Ishikawa (cell line): Measurements from ENCODE around the gene C10orf105.

Source experiments
- CEBPB ChIP-seq: IDR thresholded peaks from 2 replicates; pipeline ENCODE4 v1.6.1; 2012
- CREB1 ChIP-seq: IDR thresholded peaks from 2 replicates; pipeline ENCODE4 v1.6.1; 2012; ENCODE audit warnings: low read depth
- EGR1 ChIP-seq: IDR thresholded peaks from 2 replicates; pipeline ENCODE4 v1.6.1; 2012
- EP300 ChIP-seq: IDR thresholded peaks from 2 replicates; pipeline ENCODE4 v1.6.1; 2012; ENCODE audit warnings: borderline replicate concordance
- FOXM1 ChIP-seq: IDR thresholded peaks from 2 replicates; pipeline ENCODE4 v1.6.1; 2012; ENCODE audit warnings: low read depth, borderline replicate concordance
- MAX ChIP-seq: IDR thresholded peaks from 2 replicates; pipeline ENCODE4 v1.6.1; 2012
- NFIC ChIP-seq: IDR thresholded peaks from 2 replicates; pipeline ENCODE4 v1.6.1; 2012
- RAD21 ChIP-seq: IDR thresholded peaks from 2 replicates; pipeline ENCODE4 v1.6.1; 2012; ENCODE audit warnings: low read depth
- REST ChIP-seq: IDR thresholded peaks from 2 replicates; pipeline ENCODE4 v1.6.1; 2012; ENCODE audit warnings: low read depth, mild to moderate bottlenecking
- TAF1 ChIP-seq: IDR thresholded peaks from 2 replicates; pipeline ENCODE4 v1.6.1; 2012; ENCODE audit warnings: low read depth, mild to moderate bottlenecking
- TCF12 ChIP-seq: IDR thresholded peaks from 2 replicates; pipeline ENCODE4 v1.6.1; 2012; ENCODE audit warnings: low read depth
- TEAD4 ChIP-seq: IDR thresholded peaks from 2 replicates; pipeline ENCODE4 v1.6.1; 2012
- YY1 ChIP-seq: IDR thresholded peaks from 2 replicates; pipeline ENCODE4 v1.6.1; 2012; ENCODE audit warnings: low read depth
- ZBTB7A ChIP-seq: IDR thresholded peaks from 2 replicates; pipeline ENCODE4 v1.6.1; 2012; ENCODE audit warnings: low read depth
- TF ChIP-seq, protein P1 (sequence below): IDR thresholded peaks from 2 replicates; pipeline ENCODE4 v1.6.1; 2012

C10orf105 gene

GRCh38 chr10:71719464-71720201, at the start of gene C10orf105:
Gene C10orf105, minus strand, starts transcription at chr10:71719778. Its CDS starts 3,441 bp downstream, at chr10:71716337.
- no peak for TF ChIP-seq EP300
- TF ChIP-seq ZBTB7A = no peak
- TF ChIP-seq, protein P1, sequence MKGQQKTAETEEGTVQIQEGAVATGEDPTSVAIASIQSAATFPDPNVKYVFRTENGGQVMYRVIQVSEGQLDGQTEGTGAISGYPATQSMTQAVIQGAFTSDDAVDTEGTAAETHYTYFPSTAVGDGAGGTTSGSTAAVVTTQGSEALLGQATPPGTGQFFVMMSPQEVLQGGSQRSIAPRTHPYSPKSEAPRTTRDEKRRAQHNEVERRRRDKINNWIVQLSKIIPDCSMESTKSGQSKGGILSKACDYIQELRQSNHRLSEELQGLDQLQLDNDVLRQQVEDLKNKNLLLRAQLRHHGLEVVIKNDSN = no peak
- no peak for TF ChIP-seq YY1
- no peak for TF ChIP-seq NFIC
- TF ChIP-seq RAD21 = no peak
- TF ChIP-seq REST = no peak

DNA sequence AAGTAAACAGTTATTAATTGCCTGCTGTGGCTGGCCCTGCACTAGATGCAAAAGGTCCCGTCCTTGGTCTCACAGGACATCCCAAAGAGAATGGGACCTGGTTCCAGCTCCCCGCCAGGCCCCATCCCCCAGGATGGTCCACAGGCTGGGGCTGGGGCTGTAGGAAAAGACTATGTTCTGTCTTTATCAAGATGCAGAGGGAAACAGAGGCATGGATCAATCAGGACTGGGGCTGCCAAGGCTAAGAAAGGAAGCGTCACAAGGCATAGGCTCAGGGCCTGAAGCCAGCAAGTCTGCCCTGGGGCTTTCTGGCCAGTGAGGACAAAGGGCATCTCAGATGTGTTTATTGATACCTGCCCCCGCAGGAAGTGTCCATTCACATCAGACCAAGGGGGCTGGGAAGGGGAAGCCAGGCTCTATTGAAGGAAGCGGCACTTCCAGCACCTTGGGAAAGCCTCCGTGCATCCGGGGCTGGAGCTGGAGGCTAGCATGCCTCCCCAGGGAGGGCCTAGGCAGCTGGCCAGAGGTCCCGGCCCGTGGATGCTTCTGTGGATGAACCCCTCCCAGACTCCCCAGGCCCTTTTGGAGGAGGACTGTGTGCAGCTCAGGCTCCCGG, 48.0 kb upstream of the C10orf105 start:
- TF ChIP-seq YY1 (no peak), TEAD4 (no peak), EP300 (no peak), REST (no peak), ZBTB7A (no peak), EGR1 (no peak), RAD21 (no peak), TAF1 (no peak), TCF12 (no peak; the same call in 1 of the 2 replicates), CEBPB (no peak), MAX (no peak)

DNA sequence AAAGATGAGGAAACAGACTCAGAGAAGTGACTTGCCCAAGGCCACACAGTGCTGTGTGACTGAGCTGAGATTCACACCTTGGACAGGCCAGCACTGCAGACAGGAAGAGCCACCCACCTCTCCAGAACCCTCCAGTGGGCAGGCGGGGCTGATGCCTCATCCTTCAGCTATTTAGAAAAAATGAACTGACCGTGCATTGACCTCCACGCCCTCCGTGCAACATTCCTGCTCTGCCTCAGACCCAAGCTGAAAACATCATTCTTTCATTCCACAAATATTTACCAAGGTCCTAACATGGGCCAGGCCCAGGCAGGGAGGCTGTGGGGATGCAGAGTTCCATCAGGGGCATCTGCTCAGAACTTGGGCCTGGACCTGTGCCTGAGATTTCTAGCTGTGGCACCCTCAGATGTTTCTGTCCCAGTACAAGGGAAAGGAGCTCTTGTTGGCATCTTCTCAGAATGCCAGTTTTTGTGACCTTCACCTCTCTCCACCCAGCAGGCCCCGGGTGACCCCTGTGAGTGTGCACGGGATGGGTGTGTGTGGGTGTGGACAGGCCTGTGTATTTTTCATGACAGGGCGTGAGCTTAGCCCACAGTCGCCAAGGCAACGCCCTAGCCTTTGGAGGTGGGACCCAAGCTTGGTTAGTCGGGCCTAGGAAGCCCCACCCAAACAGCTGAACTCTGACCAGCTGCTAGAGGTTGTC, 47.3 kb upstream of the C10orf105 start:
- TF ChIP-seq NFIC = peak; percentile 66
- no peak for TF ChIP-seq REST
- no peak for TF ChIP-seq TAF1
- TF ChIP-seq RAD21 = peak; percentile 18; the same call in 1 of the 2 replicates
- peak; percentile 64 for TF ChIP-seq EGR1
- TF ChIP-seq TEAD4 = peak; percentile 99
- peak; percentile 87 for TF ChIP-seq TCF12
- TF ChIP-seq MAX = peak; percentile 63
- TF ChIP-seq CEBPB = peak; percentile 28; the same call in 1 of the 2 replicates
- TF ChIP-seq, protein P1 = peak; percentile 10; the same call in 1 of the 2 replicates
- no peak for TF ChIP-seq YY1
- peak; percentile 88 for TF ChIP-seq EP300
- TF ChIP-seq CREB1 = no peak
- TF ChIP-seq ZBTB7A = no peak
- peak; percentile 51 for TF ChIP-seq FOXM1
